GM18868 (cell line): Measurements from ENCODE around the gene C3orf18.

ENCODE experiments used
- ATAC-seq: cut with Tn5 transposase; IDR thresholded peaks from one replicate; pipeline ENCODE4 v1.9.1; 2021; ENCODE audit warnings: mild to moderate bottlenecking, moderate library complexity; ENCODE audit not compliant: unreplicated experiment

C3orf18 gene

GRCh38 chr3:50551681-50552435, 15.7 kb downstream of the C3orf18 start:
- no peak for ATAC-seq

GRCh38 chr3:50551054-50551659, 16.4 kb downstream of the C3orf18 start:
- no peak for ATAC-seq

- ATAC-seq, result no peak
These were observed 17.3 kb downstream of the C3orf18 start for GRCh38 chr3:50550079-50550736.

GRCh38 chr3:50549226-50549625, 18.3 kb downstream of the C3orf18 start:
- no peak for ATAC-seq

- ATAC-seq, result no peak
These were observed 21.8 kb downstream of the C3orf18 start for GRCh38 chr3:50545781-50546180.

GRCh38 chr3:50542177-50543034, 25.1 kb downstream of the C3orf18 start:
- no peak for ATAC-seq

GRCh38 chr3:50539356-50540286, 27.9 kb downstream of the C3orf18 start:
- no peak for ATAC-seq

GRCh38 chr3:50537421-50538129, 30.0 kb downstream of the C3orf18 start:
- no peak for ATAC-seq

- no peak for ATAC-seq
These were observed 30.9 kb downstream of the C3orf18 start for GRCh38 chr3:50536471-50537180.

- no peak for ATAC-seq
These were observed 32.7 kb downstream of the C3orf18 start for GRCh38 chr3:50534681-50535330.

GRCh38 chr3:50533807-50534461, 33.6 kb downstream of the C3orf18 start:
- no peak for ATAC-seq

GRCh38 chr3:50533316-50533715, 34.2 kb downstream of the C3orf18 start:
- no peak for ATAC-seq

GRCh38 chr3:50532062-50532705, 35.4 kb downstream of the C3orf18 start:
- no peak for ATAC-seq

- ATAC-seq, result no peak
These were observed 36.3 kb downstream of the C3orf18 start for GRCh38 chr3:50531201-50531600.

- ATAC-seq, result no peak
These were observed 37.3 kb downstream of the C3orf18 start for GRCh38 chr3:50530001-50530970.

GRCh38 chr3:50525987-50526386, 41.6 kb downstream of the C3orf18 start:
- no peak for ATAC-seq
